HepG2 (cell line): ENCODE results near the gene JAK1. TPM values are rescaled to one million over a fixed set of nuclear protein-coding genes. Genes with fewer than 3 reads are reported as not detected.

Source experiments
- CCDC6 ChIP-seq: sonication (generic); formaldehyde crosslinking; IDR thresholded peaks from 2 replicates; pipeline ENCODE4 v1.8.1; 2022; ENCODE audit warnings: mild to moderate bottlenecking, missing genetic modification reagents, moderate library complexity
- HNF1B ChIP-seq: sonication (generic); formaldehyde crosslinking; IDR thresholded peaks from 2 replicates; pipeline ENCODE4 v1.5.1; 2020; ENCODE audit warnings: mild to moderate bottlenecking, moderate library complexity, missing genetic modification reagents
- HNRNPH1 ChIP-seq: fragments of 200-400 bp; formaldehyde crosslinking; optimal IDR thresholded peaks from 2 replicates; pipeline ENCODE3; 2017; ENCODE audit warnings: mild to moderate bottlenecking, low read depth, low read length
- KIAA2018 ChIP-seq: sonication (generic); formaldehyde crosslinking; IDR thresholded peaks from 2 replicates; pipeline ENCODE4 v1.5.0; 2020; ENCODE audit warnings: mild to moderate bottlenecking, missing genetic modification reagents, borderline replicate concordance
- MED8 ChIP-seq: sonication (generic); formaldehyde crosslinking; IDR thresholded peaks from 2 replicates; pipeline ENCODE4 v1.8.1; 2023; ENCODE audit warnings: mild to moderate bottlenecking, missing genetic modification reagents; ENCODE audit not compliant: insufficient replicate concordance
- MLLT10 ChIP-seq: sonication (generic); formaldehyde crosslinking; IDR thresholded peaks from 2 replicates; pipeline ENCODE4 v1.4.0; 2020; ENCODE audit warnings: missing genetic modification reagents
- NBN ChIP-seq: fragments of 450-650 bp; conservative IDR thresholded peaks from 2 replicates; pipeline ENCODE4 v1.6.1; 2017
- POLR2G ChIP-seq: fragments of 200-400 bp; formaldehyde crosslinking; IDR thresholded peaks from 2 replicates; pipeline ENCODE4 v1.6.1; 2018; ENCODE audit warnings: mild to moderate bottlenecking, low read depth, low read length, moderate library complexity
- SMYD3 ChIP-seq: sonication (generic); formaldehyde crosslinking; IDR thresholded peaks from 2 replicates; pipeline ENCODE4 v1.8.1; 2023; ENCODE audit warnings: mild to moderate bottlenecking, missing genetic modification reagents
- ZFP41 ChIP-seq: sonication (generic); formaldehyde crosslinking; IDR thresholded peaks from 2 replicates; pipeline ENCODE4 v1.4.0; 2020; ENCODE audit warnings: mild to moderate bottlenecking, missing genetic modification reagents, borderline replicate concordance
- ZKSCAN5 ChIP-seq: sonication (generic); formaldehyde crosslinking; IDR thresholded peaks from 2 replicates; pipeline ENCODE4 v1.5.1; 2020; ENCODE audit warnings: mild to moderate bottlenecking, missing genetic modification reagents
- ZNF136 ChIP-seq: sonication (generic); formaldehyde crosslinking; IDR thresholded peaks from 2 replicates; pipeline ENCODE4 v1.8.1; 2022; ENCODE audit warnings: low read depth, mild to moderate bottlenecking, moderate library complexity, missing genetic modification reagents
- ZNF335 ChIP-seq: sonication (generic); formaldehyde crosslinking; IDR thresholded peaks from 2 replicates; pipeline ENCODE4 v1.4.0; 2020; ENCODE audit warnings: missing genetic modification reagents
- ZNF510 ChIP-seq: sonication (generic); formaldehyde crosslinking; IDR thresholded peaks from 2 replicates; pipeline ENCODE4 v1.4.0; 2020; ENCODE audit warnings: low read depth, mild to moderate bottlenecking, missing genetic modification reagents
- ZSCAN5A ChIP-seq: sonication (generic); formaldehyde crosslinking; IDR thresholded peaks from 2 replicates; pipeline ENCODE4 v1.8.0; 2022; ENCODE audit warnings: mild to moderate bottlenecking, missing genetic modification reagents, borderline replicate concordance
- polyA plus RNA-seq, 8 experiments: library from polyadenylated mRNA; depleted of rRNA in 3 of 8; stranded (reverse) in 7 of 8; unstranded in 1 of 8; fragments of >200 nt; fragmentation: Illumina TruSeq in 4 of 8; extraction: Trizol in 4 of 8; gene quantifications; 2 replicates each; pipeline versions ENCODE4 v1.2.1 to v1.2.3, GENCODE V29; 2011 to 2016; ENCODE audit warnings: low read depth in 4 of 8, missing spikeins in 1 of 8, mixed read lengths in 1 of 8; ENCODE audit not compliant: insufficient read depth in 1 of 8
- total RNA-seq, 5 experiments: library from RNA; depleted of rRNA; stranded (reverse); fragments of >200 nt; fragmentation: Illumina TruSeq; extraction: Trizol; gene quantifications; 2 replicates each; pipeline ENCODE4 v1.2.3, GENCODE V29; 2016; ENCODE audit warnings: low read depth in 1 of 5

Gene JAK1
- total and polyA plus RNA-seq, 2 of the 13 experiments (the other 11 are each of a cell fraction or from before 2014, with no cell fraction given) = 23.9 to 42.4 TPM

GRCh38 chr1:64986903-64987871, 20.8 kb upstream of the JAK1 start (continued):
- no peak for TF ChIP-seq KIAA2018 (CRISPR knock-in tag)
- no peak for TF ChIP-seq POLR2G
- TF ChIP-seq ZNF136 = no peak
- TF ChIP-seq ZNF510 (CRISPR knock-in tag) = no peak
- TF ChIP-seq MLLT10 (CRISPR knock-in tag) = no peak
- TF ChIP-seq ZSCAN5A = no peak; the same call in 1 of the 2 replicates
- no peak for TF ChIP-seq CCDC6 (CRISPR knock-in tag)
- TF ChIP-seq HNF1B (CRISPR knock-in tag) = no peak
- no peak for TF ChIP-seq SMYD3
- TF ChIP-seq ZKSCAN5 (CRISPR knock-in tag) = no peak
- TF ChIP-seq ZFP41 = no peak
- no peak for TF ChIP-seq MED8 (CRISPR knock-in tag)
- no peak for TF ChIP-seq NBN
- no peak for TF ChIP-seq ZNF335 (CRISPR knock-in tag)
- no peak for TF ChIP-seq HNRNPH1
